NCI-H1417 (cell line): ENCODE measurements around the gene ADGRL3.
"Not testable (repeated sequence)": the region's sequence is repeated elsewhere in the genome, so short reads cannot be mapped to it uniquely, and the experiment has no call there.

Source experiments
- DNase-seq, 3 experiments: peaks; one replicate each; lab custom pipeline; 2025; lab: John Stamatoyannopoulos, UW

The ADGRL3 gene

DNA sequence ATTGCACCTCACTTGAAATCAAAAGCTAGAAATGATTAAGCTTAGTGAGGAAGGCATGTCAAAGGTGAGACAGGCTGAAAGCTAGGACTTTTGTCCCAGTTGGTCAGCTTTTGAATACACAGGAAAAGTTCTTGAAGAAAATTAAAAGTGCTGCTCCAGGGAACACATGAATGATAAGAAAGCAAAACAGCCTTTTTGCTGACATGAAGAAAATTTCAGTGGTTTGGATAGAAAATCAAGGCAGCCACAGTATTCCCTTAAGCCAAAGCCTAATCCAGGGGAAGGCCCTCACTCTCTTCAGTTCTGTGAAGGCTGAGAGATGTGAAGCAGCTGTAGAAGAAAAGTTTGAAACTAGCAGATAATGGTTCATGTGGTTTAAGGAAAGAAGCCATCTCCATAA, 150.8 kb downstream of the ADGRL3 start:
- DNase-seq, result no peak

DNA sequence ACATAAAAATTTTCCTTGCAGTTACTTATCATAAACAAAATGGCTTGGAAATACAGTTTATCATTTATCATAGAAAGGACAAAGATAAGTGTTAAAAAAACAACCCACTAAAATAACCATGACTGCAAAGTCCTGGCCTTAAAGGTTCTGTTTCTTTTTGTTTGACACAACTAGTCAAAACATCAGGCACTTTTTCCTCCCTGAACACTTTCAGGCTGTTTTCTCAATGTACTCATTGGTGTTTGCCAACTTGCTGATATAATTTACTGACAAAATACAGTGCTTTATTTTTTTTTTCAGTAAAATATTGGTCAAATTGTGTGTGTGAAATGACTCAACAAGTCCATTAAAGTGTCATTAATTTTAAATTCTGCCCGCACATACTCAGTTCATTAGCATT, 156.6 kb downstream of the ADGRL3 start:
- DNase-seq, result no peak

- DNase-seq, result no peak
Observed at GRCh38 chr4:61359301-61359700, 159.2 kb downstream of the ADGRL3 start.

DNA sequence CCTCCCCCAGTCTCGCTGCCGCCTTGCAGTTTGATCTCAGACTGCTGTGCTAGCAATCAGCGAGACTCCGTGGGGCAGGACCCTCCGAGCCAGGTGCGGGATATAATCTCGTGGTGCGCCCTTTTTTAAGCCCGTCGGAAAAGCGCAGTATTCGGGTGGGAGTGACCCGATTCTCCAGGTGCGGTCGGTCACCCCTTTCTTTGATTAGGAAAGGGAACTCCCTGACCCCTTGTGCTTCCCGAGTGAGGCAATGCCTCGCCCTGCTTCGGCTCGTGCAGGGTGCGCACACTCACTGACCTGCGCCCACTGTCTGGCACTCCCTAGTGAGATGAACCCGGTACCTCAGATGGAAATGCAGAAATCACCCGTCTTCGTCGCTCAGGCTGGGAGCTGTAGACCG, 172.7 kb downstream of the ADGRL3 start:
- not testable (repeated sequence) for DNase-seq

DNA sequence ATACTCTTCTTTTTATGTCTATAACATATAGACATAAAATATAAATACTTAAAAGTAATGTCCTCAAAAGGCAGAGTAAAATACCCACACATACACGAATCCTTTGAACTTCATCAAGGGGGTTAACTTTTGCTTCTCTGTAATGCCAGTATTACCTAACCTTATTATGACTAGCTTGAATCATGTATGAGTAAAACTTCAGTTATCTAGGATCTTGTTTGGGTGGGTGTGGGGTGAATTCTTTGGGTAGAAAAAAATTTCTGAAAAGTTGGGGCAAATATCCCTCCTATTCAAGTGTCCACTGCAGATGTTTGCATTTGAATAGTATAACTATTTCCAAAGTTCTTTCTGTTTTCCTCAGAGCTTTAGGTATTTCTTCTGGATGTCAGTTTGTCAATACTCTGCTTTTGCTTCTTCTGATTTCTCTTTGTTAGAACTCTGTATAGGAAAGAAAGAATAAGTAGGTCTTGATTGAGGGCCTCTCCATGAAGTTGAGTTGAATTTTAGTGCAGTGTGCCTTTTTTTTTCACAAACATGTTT, 173.8 kb downstream of the ADGRL3 start:
- no peak for DNase-seq

GRCh38 chr4:61374447-61374891, 174.3 kb downstream of the ADGRL3 start:
- no peak for DNase-seq

DNA sequence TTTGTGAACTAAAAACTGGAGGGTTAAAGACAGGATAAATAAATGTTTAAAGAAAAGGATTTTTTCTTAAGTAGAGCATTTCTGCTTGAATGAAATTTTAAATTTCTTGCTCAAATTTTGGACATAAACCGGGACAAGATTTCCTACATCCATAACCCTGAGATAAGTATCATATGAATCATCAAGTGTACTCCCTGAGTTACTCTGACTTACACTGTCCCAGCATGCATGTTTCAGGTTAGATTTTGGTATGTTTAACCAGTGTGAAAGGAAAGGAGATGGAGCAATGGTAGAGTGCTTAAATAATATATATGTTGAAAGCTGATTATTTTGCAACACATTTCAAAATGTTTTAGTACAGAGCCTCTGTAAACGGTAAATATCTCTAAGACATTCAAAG, 175.2 kb downstream of the ADGRL3 start:
- no peak for DNase-seq

- DNase-seq, result no peak
Observed at GRCh38 chr4:61376301-61376700, 176.2 kb downstream of the ADGRL3 start.

GRCh38 chr4:61379406-61379805, 179.3 kb downstream of the ADGRL3 start:
- peak in 1 of 3 experiments; percentile 31 for DNase-seq

DNA sequence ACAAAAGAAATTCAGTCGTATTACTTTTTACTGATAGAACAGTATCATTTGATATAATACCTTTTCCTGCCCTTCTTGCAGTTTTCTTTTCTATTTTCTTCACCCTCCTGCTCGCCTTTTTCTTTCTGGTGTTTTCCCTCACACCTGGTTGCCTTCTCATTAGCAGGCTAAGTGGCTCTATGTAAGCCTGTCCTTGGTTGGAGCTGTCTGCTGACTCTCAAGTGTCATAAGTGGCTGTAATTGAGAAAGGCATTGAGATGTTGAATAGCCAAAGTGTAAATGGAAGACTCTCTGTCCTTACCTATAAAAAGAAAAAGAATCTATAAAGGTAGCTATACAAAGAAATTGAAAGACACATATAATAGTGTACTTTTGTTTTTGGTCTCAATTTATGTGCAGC, 180.7 kb downstream of the ADGRL3 start:
- DNase-seq, result peak; percentile 48 to 92 (median 91)

DNA sequence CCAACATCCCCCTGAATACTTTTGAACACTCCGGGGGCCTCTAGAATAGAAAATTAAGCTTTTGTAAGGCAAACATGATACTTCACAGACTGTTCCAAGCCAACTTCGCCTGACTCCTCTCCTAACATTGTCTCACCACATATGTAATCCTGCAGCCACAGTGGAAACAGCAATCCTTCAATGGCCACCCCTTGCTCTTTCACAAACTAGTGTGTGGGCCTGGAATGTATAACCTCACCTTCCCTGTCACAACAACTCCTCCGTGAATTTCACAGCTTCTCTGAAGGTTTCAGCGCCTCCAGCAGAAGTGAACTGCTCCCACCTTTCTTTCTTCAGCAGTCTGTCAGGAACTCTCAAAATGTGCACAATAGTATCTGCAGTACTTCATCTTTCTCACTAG, 185.1 kb downstream of the ADGRL3 start:
- DNase-seq, result no peak

DNA sequence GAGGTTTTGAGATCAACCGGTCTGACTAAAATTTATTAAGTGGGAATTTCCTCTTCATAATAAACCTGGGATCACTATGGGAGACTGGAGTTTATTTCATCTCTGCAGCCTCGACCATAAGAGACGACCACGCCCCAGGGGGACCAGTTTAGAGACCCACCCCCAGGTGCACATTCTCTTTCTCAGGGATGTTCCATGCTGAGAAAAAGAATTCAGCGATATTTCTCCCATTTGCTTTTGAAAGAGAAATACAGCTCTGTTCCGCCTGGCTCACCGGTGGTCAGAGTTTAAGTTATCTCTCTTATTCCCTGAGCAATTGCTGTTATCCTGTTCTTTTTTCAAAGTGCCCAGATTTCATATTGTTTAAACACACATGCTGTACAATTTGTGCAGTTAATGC, 187.2 kb downstream of the ADGRL3 start:
- not testable (repeated sequence) for DNase-seq

- DNase-seq, result no peak
Observed at GRCh38 chr4:61389640-61390039, 189.5 kb downstream of the ADGRL3 start.

GRCh38 chr4:61395754-61396153, 195.6 kb downstream of the ADGRL3 start:
- DNase-seq, result no peak

DNA sequence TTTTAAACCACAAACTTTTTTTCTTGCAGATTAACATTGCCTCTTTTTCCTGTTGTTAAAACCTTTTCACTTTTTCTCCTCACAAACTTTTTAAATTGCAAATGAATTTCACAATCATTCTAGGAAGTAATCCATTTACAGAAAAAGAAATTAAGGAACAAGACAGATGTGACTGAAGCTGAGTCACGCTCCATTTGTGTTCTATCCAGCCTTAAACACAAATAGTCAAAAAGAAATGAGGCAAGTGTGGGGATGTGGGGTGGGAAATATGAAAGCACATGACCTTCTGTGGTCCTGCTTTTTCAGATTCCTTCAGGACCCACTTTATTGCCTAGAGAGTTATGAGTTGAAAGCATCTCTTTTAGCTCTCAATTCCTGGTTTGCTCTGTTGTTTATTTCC, 197.0 kb downstream of the ADGRL3 start:
- no peak for DNase-seq

DNA sequence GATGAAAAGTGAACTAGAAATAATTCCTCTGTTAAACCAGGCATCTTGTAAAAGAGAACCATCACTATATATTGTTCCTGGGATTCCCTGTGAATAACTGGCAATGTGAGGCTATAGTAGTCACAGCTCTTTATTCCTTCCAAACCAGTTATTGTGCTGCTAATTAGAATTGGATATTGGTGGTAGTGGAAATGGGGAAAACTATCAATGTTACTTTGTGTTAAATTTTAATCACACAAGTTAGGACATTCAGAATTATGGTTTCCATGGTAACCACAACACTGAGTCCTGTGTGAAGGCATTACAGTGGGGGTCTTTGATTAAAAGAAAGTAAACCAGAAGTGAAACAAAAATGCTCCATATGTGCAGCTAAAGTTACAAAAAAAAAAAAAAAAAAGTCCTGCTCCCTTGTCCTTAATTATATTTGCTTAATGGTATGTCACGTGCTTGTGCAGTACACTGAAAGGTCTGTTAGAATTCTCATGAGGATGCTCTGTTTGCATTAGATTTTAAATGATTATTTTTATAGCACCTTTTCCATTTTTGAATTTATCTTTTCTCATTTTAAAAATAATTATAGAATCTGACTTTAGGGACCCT, 200.4 kb downstream of the ADGRL3 start:
- peak in 2 of 3 experiments; percentile 11 to 48 for DNase-seq

DNA sequence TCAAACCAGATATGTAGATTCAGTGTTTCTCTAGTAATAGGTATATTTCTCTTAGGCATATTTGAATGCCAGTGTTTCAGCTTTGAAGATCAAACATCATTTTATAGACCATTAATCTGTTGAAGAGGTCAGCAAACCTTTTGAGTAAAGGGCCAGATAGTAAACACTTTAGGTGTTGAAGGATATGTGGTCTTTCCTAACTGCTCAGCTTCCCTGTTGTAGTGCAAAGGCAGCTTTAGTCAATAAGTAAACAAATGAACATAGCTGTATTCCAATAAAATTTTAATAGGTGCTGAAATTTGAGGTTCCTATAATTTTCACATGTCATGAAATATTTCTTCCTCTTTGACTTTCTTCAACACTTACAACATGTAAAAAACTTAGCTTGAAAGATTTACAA, 201.6 kb downstream of the ADGRL3 start:
- peak in 1 of 3 experiments; percentile 58 for DNase-seq

GRCh38 chr4:61405307-61405706, 205.2 kb downstream of the ADGRL3 start:
- DNase-seq, result no peak

DNA sequence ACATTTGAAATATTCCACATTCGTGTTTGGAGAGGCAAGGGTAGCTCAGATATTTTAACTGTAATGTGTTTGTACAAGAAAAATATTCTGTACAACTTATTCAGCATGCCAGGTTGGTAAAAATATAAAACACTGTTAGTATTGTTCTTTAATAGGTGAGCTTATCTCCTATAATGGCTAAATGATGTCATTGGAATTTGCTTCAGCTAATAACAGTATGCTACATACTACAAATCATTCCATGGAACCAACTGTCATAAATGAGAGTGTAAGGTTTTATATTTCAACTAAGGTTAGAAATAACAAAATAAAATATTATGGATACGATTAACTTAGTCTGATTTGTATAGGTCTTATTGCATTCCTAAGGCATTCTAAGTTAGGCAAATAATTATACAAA, 206.6 kb downstream of the ADGRL3 start:
- peak in 1 of 3 experiments; percentile 36 for DNase-seq

DNA sequence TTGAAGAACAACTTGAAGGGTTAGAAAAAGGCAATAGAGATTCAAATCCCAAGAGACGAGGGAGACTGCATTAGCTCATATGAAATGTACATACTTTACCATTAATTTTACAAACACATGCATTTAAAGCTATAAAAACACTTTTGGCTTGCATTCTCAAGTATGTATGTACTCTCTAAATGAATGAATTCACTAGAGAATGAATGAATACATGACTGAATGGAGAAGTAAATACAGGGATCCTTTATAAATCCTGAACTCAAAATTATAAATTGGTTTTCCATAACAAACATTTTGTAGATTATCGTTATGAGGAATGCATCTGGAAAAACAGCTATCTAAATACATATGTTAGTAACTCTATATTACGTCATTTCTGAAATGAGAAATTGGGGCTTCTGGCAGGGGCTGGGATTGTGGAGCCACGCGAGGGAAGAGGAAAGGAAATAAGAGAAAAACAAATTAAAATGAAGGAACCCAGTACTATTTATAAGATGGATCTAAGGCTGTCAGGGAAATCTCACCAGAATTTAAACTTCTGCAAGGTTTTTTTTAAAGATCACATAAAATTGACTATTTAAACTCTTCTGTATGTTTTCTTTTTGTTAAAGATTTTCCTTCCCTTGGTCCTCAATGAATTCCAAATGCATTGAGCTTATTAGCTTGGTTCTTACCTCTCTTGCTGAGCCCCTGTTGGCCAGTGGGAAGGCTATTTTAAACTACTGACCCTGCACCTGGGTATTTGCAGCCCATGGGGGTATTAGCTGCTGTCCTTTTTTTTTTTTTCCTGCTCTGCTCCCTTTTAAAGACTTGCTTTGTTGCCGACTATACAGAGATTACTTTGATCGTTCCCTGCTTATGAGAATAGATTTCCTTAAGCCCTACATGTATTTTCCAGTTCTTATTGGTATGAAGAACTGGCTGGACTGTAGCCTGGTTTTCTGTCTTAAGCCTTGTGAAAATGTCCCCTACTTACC, 207.8 kb downstream of the ADGRL3 start:
- DNase-seq, result peak in 2 of 3 experiments; percentile 8 to 78

DNA sequence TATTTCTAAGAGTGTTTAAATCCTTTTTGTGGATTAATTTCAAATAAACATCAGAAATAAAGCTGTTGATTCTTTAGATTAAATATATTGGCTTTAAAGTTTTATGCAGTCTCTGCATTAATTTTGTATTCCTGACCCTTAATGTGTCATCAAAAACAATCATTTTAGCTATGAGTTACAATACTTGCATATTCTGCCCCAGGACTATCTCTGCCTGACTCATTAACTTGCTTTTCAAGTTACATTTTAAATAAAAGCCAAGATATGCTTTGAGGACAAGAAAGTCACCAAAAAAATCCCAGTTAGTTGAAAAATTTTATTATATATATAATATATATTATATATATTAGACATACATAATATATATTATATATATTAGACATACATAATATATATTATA, 208.7 kb downstream of the ADGRL3 start:
- DNase-seq, result no peak

GRCh38 chr4:61411241-61411640, 211.1 kb downstream of the ADGRL3 start:
- DNase-seq, result no peak

GRCh38 chr4:61425315-61425714, 225.2 kb downstream of the ADGRL3 start:
- DNase-seq, result no peak
